Keratinocyte (primary cell): ENCODE measurements around the gene MAD1L1. TPM values are rescaled to one million over a fixed set of nuclear protein-coding genes. Genes with fewer than 3 reads are reported as not detected.

Source experiments
- DNase-seq: peaks from one replicate; pipeline ENCODE4 v3.0.0-alpha.2; 2011; ENCODE audit warnings: low read depth, missing footprints, low spot score
- FAIRE-seq: peaks from 2 replicates; lab custom pipeline; 2011; peaks lifted over from hg19 to GRCh38; lab: Jason Lieb, UNC
- H2AFZ ChIP-seq: 2 replicates; pipeline ENCODE4 v1.6.0; 2012; ENCODE audit warnings: low read length, control low read depth, inconsistent platforms; ENCODE audit not compliant: control insufficient read depth
- H3K27ac ChIP-seq: 2 replicates; pipeline ENCODE4 v1.5.1; 2011; ENCODE audit warnings: low read length; ENCODE audit not compliant: control insufficient read depth, insufficient read depth
- H3K27me3 ChIP-seq: 3 replicates; pipeline ENCODE4 v1.6.0; 2011; ENCODE audit warnings: low read length; ENCODE audit not compliant: control insufficient read depth, insufficient read depth; ENCODE audit errors: extremely low read depth
- H3K36me3 ChIP-seq, 2 experiments: 2 replicates in 1 of 2; 3 replicates in 1 of 2; pipeline ENCODE4 v1.5.1; 2011; ENCODE audit warnings: low read length in 2 of 2, mild to moderate bottlenecking in 1 of 2; ENCODE audit not compliant: control insufficient read depth in 2 of 2, insufficient read depth in 2 of 2; ENCODE audit errors: extremely low read depth in 1 of 2
- H3K4me1 ChIP-seq: 3 replicates; pipeline ENCODE4 v1.5.1; 2011; ENCODE audit warnings: low read length; ENCODE audit not compliant: control insufficient read depth, insufficient read depth; ENCODE audit errors: extremely low read depth
- H3K4me2 ChIP-seq: 3 replicates; pipeline ENCODE4 v1.6.0; 2011; ENCODE audit warnings: low read depth, low read length; ENCODE audit not compliant: control insufficient read depth, insufficient read depth; ENCODE audit errors: extremely low read depth
- H3K4me3 ChIP-seq, 3 experiments: fragments of 200-600 bp in 1 of 3; sonication (generic) in 1 of 3; 2 replicates in 2 of 3; 3 replicates in 1 of 3; pipeline ENCODE4 v1.5.1; 2011 to 2016; ENCODE audit warnings: low read length in 3 of 3, mild to moderate bottlenecking in 3 of 3, control low read depth in 2 of 3, inconsistent platforms in 1 of 3, low read depth in 1 of 3, mixed read lengths in 1 of 3, mixed run types in 1 of 3, moderate library complexity in 1 of 3; ENCODE audit not compliant: control insufficient read depth in 2 of 3, insufficient read depth in 2 of 3; ENCODE audit errors: extremely low read depth in 1 of 3
- H3K79me2 ChIP-seq: 2 replicates; pipeline ENCODE4 v1.6.0; 2012; ENCODE audit warnings: low read length; ENCODE audit not compliant: control insufficient read depth, insufficient read depth
- H3K9ac ChIP-seq: 3 replicates; pipeline ENCODE4 v1.6.0; 2011; ENCODE audit warnings: low read length; ENCODE audit not compliant: control insufficient read depth, insufficient read depth; ENCODE audit errors: extremely low read depth
- H3K9me1 ChIP-seq: 3 replicates; pipeline ENCODE4 v1.6.0; 2011; ENCODE audit warnings: low read length; ENCODE audit not compliant: control insufficient read depth, insufficient read depth; ENCODE audit errors: extremely low read depth
- H3K9me3 ChIP-seq: 2 replicates; pipeline ENCODE4 v1.5.1; 2012; ENCODE audit warnings: low read depth, low read length; ENCODE audit not compliant: control insufficient read depth
- H4K20me1 ChIP-seq: 3 replicates; pipeline ENCODE4 v1.6.0; 2011; ENCODE audit warnings: low read length; ENCODE audit not compliant: control insufficient read depth, insufficient read depth; ENCODE audit errors: extremely low read depth
- EZH2 ChIP-seq: IDR thresholded peaks from one replicate; pipeline ENCODE4 v1.6.1; 2012; ENCODE audit warnings: inconsistent platforms, mild to moderate bottlenecking, low read length, moderate library complexity
- dilution Hi-C: fragments of 300-500 bp; cut with MboI; formaldehyde crosslinking; loops from one replicate; pipeline ENCODE4 v1.7.0; 2020; ENCODE audit warnings: low sequenced_read_pairs; ENCODE audit not compliant: extremely low pct_ligation_motif_present
- polyA plus RNA-seq, 5 experiments: library from polyadenylated mRNA; depleted of rRNA in 3 of 5; stranded (reverse) in 3 of 5; stranded (forward) in 1 of 5; unstranded in 1 of 5; fragments of >200 nt; gene quantifications; 1 replicate in 1 of 5; 2 replicates in 3 of 5; 3 replicates in 1 of 5; pipeline versions ENCODE4 v1.2.1 to v1.2.3, GENCODE V29; 2011 to 2012; ENCODE audit warnings: missing spikeins in 2 of 5, low read depth in 1 of 5, low replicate concordance in 1 of 5
- TF ChIP-seq, protein P1 (sequence below), 3 experiments: IDR thresholded peaks in 1 of 3; conservative IDR thresholded peaks in 1 of 3; optimal IDR thresholded peaks in 1 of 3; 2 replicates in 2 of 3; 3 replicates in 1 of 3; pipeline versions ENCODE3 to v1.5.1; 2011; ENCODE audit warnings: low read length in 3 of 3, mild to moderate bottlenecking in 3 of 3, moderate library complexity in 2 of 3, control low read depth in 1 of 3, inconsistent platforms in 1 of 3; ENCODE audit not compliant: insufficient read depth in 2 of 3; ENCODE audit errors: extremely low read depth in 1 of 3

Gene MAD1L1
- polyA plus RNA-seq, 1 donor (not counting 4 experiments of a cell fraction or from before 2014, with no cell fraction given) = 18.0 TPM

- DNase-seq (no peak), FAIRE-seq (no peak)
- Histone ChIP-seq H3K79me2 (no peaks in the 10 kb centered on the region), H2AFZ (no peak overlapping the region), H3K9ac (no peak overlapping the region), H3K27ac (no peak overlapping the region), H3K4me1 (no peaks in the 10 kb centered on the region), H3K4me3 (no peak overlapping the region), H4K20me1 (peaks cover under 1% of the 10 kb centered on the region), H3K4me2 (no peak overlapping the region), H3K36me3 (peaks cover 0 to 6% of the 10 kb centered on the region in 2 experiments), H3K9me3 (no peaks in the 10 kb centered on the region), H3K27me3 (no peaks in the 10 kb centered on the region), H3K9me1 (no peaks in the 10 kb centered on the region)
- TF ChIP-seq, protein P1, sequence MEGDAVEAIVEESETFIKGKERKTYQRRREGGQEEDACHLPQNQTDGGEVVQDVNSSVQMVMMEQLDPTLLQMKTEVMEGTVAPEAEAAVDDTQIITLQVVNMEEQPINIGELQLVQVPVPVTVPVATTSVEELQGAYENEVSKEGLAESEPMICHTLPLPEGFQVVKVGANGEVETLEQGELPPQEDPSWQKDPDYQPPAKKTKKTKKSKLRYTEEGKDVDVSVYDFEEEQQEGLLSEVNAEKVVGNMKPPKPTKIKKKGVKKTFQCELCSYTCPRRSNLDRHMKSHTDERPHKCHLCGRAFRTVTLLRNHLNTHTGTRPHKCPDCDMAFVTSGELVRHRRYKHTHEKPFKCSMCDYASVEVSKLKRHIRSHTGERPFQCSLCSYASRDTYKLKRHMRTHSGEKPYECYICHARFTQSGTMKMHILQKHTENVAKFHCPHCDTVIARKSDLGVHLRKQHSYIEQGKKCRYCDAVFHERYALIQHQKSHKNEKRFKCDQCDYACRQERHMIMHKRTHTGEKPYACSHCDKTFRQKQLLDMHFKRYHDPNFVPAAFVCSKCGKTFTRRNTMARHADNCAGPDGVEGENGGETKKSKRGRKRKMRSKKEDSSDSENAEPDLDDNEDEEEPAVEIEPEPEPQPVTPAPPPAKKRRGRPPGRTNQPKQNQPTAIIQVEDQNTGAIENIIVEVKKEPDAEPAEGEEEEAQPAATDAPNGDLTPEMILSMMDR (optimal IDR thresholded peaks at IDR 0.05 in 1 of 3, IDR thresholded peaks at IDR 0.05 in 1 of 3, conservative IDR thresholded peaks at IDR 0.05 in 1 of 3; ENCODE audit: extremely low read depth in 1 of 3, insufficient read depth in 2 of 3, low read length in 3 of 3) = no peak
- TF ChIP-seq EZH2 = no peak
- dilution Hi-C loops = no loop called here
Measured at GRCh38 chr7:2075811-2076210, 156.9 kb downstream of the MAD1L1 start.

DNA sequence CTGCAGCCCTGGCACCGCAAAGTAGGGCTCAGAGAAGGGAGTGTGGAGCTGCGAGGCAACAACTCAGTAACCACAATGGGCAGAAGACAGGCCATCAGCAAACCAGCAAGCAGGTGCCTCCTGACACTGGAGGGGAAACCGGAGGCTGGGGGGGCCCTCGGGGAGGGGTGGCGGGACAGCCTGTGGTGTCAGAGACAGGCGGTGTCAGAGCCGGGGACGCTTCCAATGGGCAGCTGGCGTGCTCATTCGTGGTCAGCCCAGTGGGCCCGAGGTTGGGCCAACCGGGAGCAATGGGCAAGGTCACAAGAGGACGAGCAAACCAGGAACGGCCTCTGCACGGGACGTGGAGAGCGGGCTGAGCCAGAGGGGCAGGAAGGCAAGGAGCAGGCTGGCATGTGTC lies 158.1 kb downstream of the MAD1L1 start:
- dilution Hi-C loops = no loop called here
- Histone ChIP-seq H3K4me2 (no peak overlapping the region), H3K36me3 (peaks cover 0 to 6% of the 10 kb centered on the region in 2 experiments), H3K4me1 (no peaks in the 10 kb centered on the region), H3K4me3 (no peak overlapping the region), H3K27me3 (no peaks in the 10 kb centered on the region), H3K9me1 (no peaks in the 10 kb centered on the region), H3K9me3 (no peaks in the 10 kb centered on the region), H4K20me1 (peaks cover 4% of the 10 kb centered on the region), H3K27ac (no peak overlapping the region), H3K9ac (no peak overlapping the region), H3K79me2 (no peaks in the 10 kb centered on the region), H2AFZ (no peak overlapping the region)
- no peak for DNase-seq
- TF ChIP-seq, protein P1 (optimal IDR thresholded peaks at IDR 0.05 in 1 of 3, IDR thresholded peaks at IDR 0.05 in 1 of 3, conservative IDR thresholded peaks at IDR 0.05 in 1 of 3; ENCODE audit: extremely low read depth in 1 of 3, insufficient read depth in 2 of 3, low read length in 3 of 3) = no peak
- no peak for TF ChIP-seq EZH2
- FAIRE-seq = no peak
